Measurements from ENCODE around the gene ARHGAP18.

DNA sequence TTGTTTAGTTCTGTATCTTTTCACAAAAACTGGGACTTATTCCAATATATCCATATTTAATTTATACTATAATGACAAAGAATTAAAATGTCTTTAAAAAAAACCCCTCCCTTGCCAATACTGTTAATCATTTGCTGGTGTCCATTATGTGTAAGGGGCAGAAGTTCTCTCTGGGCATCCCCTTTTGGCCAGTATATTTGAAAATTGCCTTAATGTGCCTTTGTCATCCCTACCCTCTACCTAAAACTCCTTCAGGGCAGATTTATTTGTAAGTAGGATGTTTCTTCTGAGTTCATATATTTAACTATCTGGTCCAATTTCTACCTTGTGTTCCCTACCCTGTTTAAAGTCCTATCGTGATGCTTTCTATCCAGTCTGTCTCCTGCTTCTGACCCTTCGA lies 62.9 kb downstream of the ARHGAP18 start:
- TF ChIP-seq TARDBP (IDR thresholded peaks at IDR 0.05): no peak
- TF ChIP-seq CTBP1 (IDR thresholded peaks at IDR 0.05; ENCODE audit: borderline replicate concordance): no peak
- no peak for TF ChIP-seq BHLHE40 (IDR thresholded peaks at IDR 0.05; ENCODE audit: borderline replicate concordance)
- no peak for TF ChIP-seq ELF4 (IDR thresholded peaks at IDR 0.05)
- no peak for TF ChIP-seq SUZ12 (IDR thresholded peaks at IDR 0.05)
- no peak for TF ChIP-seq SP1 (IDR thresholded peaks at IDR 0.05)
- no peak for TF ChIP-seq NFRKB (IDR thresholded peaks at IDR 0.05)
- no peak for TF ChIP-seq ARNT (IDR thresholded peaks at IDR 0.05)
